Caki2 (cell line): ENCODE results near the gene UNC5B. TPM values are rescaled to one million over a fixed set of nuclear protein-coding genes. Genes with fewer than 3 reads are reported as not detected.
A peak's percentile ranks its signal among the peaks of the same experiment; 100 is the strongest.
"Not testable (repeated sequence)": the region's sequence is repeated elsewhere in the genome, so short reads cannot be mapped to it uniquely, and the experiment has no call there.

Source experiments
- DNase-seq: peaks from one replicate; pipeline ENCODE4 v3.0.0-alpha.2; 2015; ENCODE audit warnings: low read depth
- in situ Hi-C: cut with HindIII; loops from 2 replicates; pipeline ENCODE4 v1.10.0; 2016; ENCODE audit warnings: low sequenced_read_pairs, low pct_unique_long_range_greater_than_20kb, mixed read lengths
- total RNA-seq: library from RNA; depleted of rRNA; stranded (reverse); fragments of >200 nt; shearing (Covaris generic); gene quantifications from 2 replicates; pipeline ENCODE4 v1.2.3, GENCODE V29; 2014; ENCODE audit warnings: low replicate concordance

UNC5B gene
- total RNA-seq, 1 experiment from 2014 or later, result not detected

DNA sequence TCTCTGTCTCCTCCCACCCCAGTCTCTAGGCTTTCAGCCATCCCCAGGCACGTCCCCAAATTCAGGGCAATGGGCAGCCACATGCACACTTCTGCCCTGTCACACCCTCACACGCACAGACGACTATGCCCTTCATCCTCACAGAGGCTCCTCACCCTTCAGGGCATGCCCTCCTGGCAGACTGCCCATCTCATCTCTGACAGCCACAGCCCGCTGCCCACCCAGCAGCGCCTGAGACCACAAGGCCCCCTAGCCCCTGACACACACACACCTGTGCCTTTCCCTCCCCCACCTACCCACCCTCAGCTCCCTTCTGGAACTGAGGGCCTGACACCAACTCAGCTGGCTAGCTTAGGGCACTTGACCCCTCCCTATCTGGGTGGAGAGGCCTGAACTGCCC is 83.7 kb downstream of the UNC5B start:
- in situ Hi-C loops, result no loop called here
- DNase-seq, result no peak

DNA sequence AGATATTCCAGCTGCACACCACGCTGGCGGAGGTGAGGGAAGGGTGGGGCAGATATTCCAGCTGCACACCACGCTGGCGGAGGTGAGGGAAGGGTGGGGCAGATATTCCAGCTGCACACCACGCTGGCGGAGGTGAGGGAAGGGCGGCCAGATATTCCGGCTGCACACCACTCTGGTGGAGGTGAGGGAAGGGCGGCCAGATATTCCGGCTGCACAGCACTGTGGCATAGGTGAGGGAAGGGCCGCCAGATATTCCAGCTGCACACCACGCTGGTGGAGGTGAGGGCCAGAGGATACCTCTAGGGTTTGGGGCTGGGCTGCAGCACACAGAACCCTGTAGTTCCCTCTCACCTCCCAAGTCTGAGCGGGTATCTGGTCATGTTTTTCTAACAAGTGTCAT is 84.4 kb downstream of the UNC5B start:
- in situ Hi-C loops, DNase-seq: not testable (repeated sequence)

DNA sequence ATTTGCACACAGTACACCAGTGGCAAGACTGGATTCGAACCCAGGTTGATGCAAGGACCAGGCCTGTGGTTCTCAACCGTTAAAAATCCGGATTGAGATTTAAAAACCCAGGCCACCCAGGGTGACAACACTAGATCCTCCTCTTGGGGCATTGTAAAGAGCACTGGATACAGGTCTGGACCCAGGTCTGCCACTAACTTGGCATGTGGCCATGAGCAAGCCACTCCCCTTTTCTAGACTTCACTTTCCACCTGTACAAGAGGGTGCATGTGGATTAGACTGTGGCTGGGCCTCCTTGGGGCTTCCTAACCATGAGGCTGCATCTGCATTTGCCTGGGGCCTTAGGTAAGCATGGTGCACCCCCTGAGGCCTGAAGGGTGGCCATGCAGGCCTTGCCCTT is 85.0 kb downstream of the UNC5B start:
- in situ Hi-C loops, result no loop called here
- DNase-seq, result no peak

DNA sequence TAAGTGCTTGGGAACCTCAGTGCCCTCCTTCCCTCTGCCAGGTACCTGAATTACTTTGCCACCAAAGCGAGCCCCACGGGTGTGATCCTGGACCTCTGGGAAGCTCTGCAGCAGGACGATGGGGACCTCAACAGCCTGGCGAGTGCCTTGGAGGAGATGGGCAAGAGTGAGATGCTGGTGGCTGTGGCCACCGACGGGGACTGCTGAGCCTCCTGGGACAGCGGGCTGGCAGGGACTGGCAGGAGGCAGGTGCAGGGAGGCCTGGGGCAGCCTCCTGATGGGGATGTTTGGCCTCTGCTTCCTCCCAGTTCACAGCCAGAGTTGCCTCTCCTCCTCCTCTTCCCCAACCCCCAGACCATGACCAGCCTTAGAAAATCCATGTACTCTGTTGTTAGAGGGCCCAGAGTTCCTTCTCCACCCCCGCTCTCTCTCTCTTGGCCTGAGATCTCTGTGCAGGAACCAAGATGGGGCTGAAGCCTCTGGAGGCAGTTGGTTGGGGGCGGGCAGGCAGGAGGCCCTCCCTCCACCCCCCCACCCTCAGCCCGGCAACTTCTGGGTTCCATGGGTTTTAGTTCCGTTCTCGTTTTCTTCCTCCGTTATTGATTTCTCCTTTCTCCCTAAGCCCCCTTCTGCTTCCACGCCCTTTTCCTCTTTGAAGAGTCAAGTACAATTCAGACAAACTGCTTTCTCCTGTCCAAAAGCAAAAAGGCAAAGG is 86.9 kb downstream of the UNC5B start:
- in situ Hi-C loops, result no loop called here

DNA sequence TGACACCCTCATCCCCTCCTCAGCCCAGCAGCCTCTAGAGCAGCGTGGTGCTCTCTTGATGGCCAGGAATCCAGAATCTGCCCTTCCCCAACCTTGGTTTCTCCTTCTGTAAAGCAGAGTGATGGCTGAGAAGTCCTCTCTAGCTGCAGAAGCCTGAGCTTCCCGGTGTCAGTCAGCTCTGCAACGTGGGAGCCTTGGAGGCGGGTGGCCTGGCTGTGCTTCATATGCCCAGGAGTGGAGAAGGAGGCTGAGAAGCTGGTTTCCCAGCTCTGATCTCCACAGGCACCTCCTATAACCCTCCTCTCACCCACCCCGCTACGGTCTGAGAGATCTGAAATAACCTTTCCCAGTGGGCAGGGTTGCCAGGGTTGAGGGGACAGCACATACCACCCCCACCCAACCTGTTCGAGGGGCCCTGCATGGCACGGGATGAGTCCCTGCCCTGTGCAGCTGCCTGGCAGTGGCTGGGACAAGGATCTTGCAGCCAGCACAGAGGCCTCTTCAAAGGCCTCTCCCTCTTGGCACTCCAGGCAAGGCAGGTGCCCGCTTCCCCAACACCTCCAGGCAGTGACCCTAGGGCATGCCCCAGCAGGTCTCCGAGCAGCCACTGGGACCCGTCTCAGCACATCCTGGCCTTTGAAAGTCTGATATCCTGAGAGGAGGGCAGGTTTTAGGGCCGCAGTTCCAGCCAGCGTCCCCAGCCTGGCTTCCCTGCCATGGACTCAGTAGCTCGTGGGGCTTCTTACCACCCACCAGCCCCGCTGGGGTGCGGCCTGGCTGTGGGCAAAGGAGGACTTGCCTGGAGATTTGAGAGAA is 88.4 kb downstream of the UNC5B start:
- no peak for DNase-seq
- in situ Hi-C loops, result no loop called here

More for the DNA sequence above, 86.9 kb downstream of the UNC5B start:
- no peak for DNase-seq

DNA sequence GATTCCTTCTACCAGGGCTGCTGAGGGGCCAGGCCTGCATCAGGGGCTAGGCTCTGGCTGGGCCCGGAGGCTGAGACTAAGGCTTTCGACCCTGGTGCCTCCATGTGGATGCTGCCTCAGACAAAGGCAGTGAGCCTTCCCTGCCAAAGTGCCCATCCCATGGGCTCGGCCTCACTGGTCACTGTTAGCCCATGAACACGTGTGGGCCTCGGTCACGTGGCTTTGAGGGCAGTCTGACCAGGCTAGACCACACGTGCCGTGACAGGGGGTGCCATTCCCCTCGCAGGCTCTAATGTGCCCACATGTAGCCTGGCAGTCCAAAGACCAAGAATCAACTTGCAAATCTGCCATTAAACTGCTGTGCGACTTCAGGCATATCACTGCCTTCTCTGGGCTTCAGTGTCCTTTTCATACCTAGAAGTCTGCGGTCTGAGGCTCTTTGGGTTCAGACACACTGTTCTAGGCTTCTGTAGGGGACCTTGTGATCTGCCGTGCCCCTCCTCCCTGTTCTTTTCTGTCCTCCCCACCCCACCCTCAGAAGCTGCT is 89.1 kb downstream of the UNC5B start:
- no peak for DNase-seq
- in situ Hi-C loops, result no loop called here

DNA sequence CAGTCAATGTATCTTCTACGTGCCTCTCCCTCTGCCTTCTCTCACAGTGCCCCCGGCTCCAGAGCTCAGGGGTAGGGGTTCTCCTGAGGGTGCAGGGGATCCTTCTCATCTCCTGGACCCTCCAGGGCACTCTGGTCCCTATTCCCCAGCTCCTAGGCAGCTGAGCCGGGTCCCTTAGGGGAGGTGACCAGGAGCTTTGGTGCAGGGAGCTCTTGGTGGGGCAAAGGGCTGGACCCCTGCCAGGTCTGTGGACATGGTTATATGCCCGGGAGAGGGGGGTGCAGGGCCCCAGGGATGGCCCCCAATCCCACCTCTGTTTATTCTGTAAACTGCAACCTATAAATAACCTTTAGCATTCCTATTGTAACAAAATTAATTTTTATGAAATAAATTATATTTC is 90.1 kb downstream of the UNC5B start:
- in situ Hi-C loops, result no loop called here

DNA sequence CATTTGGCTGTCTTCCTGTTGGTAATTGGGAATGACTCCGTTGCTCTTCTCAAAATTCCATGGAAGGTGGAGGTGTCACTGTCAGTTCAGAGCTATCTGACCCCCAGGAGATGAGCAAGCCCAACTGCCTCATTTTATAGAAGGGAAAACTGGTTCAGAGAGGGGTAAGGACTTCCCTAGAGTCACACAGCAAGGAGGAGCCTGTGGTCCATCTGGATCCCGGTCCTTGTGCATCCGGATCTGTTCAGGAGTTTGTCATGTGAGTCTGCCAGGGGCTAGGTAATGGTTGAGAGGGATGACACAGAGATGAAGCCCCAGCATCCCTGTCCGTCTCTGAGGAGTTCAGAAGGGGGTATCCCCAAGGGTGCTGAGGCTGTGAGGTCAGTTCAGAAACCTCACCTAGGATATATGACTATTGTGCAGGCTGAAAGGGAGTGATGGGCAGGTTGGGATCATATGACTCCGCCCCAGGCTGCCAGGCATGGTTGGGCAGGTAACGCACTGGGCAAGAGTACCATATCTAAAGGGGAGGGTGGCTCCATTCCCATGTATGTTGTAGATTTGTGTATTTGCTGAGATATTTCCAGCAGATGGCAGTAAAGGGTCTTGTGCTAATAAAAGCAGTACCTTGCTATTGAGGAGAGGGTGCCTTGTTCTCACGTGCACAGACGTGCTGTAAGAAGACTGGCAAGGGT is 90.7 kb downstream of the UNC5B start:
- in situ Hi-C loops, result no loop called here
- peak; percentile 44 for DNase-seq

More for the DNA sequence above, 90.1 kb downstream of the UNC5B start:
- no peak for DNase-seq

DNA sequence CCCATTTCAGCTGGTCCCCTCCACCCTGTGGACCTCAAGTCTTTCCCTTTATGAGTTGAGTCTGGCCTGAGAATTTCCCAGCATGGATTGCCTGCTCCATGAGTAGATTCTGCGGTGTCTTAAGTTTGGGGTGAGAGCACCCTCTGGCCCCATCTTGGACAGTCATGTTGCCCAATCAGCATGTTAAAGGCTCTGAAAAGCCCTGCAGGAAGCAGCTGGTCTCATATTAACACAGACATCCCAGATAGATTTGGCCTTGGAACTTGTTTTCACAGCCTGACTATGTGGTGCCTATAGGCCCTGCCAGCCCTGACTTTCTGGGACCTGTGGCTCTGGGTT is 91.2 kb downstream of the UNC5B start:
- DNase-seq, result no peak
- in situ Hi-C loops, result no loop called here

DNA sequence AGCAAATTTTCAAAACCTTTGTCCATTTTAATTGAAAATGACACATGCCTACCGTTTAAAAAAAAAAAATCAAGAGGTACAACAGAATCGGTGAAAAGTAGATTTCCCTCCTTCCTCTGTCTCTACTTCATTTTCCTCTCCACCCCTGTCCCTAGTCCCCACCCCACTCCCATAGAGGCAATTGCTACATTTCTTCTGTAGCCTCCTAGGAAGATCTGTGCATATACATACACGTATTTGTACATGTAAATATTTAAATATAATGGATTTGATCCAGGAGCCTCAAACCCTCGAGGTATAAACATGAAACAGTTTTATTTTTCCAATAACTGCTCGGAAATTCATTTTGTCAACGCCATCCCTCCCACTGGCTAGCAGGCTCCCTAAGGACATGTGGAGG is 92.5 kb downstream of the UNC5B start:
- in situ Hi-C loops, result no loop called here
- no peak for DNase-seq

DNA sequence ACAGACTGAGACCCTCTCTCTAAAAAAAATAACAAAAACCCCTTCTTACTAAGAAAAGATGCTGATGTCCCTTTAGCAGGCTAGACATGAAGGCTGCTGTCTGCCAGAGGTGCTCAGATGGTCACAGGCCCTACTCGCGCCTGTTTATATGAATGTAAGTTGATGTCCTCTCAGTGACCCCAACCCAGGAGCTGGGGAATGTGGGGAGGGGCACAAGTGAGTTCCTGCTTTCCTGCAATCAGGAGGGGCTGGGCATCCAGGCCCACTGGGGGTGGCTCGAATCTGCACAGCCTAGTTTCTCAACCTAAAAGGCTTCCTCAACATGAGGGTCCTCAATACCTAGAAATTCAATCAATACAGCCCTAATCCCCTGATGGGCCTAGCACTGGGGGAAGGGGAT is 94.6 kb downstream of the UNC5B start:
- no peak for DNase-seq
- in situ Hi-C loops, result no loop called here

DNA sequence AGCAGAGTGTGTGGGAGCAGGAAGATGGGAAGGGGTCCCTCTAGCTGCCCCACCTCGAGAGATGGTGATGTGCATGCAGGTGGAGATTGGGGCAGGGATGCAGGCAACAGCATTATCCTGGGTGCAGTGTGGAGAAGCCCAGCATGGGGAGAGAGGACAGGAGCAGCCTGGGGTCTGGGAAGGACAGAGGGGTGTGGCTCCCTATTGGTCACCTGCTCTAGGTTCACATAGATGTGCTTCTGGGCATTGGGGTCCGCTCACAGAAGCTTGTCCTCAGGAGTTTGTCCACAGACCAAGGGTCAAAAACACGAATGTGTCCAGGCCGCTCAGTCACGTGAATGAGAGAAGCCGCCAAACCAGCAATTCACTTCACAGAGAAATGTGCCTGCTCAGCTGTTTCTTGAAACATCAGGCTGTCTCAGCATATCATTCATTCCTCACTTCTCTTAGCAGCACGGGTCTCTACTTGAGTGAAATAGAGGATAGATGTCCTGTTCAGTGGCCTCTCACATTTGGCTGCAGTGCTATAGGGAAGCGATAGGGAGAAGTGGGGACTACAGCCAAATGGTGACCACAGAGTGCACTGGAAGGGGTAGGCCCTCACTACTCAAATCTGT is 95.2 kb downstream of the UNC5B start:
- in situ Hi-C loops, result no loop called here

DNA sequence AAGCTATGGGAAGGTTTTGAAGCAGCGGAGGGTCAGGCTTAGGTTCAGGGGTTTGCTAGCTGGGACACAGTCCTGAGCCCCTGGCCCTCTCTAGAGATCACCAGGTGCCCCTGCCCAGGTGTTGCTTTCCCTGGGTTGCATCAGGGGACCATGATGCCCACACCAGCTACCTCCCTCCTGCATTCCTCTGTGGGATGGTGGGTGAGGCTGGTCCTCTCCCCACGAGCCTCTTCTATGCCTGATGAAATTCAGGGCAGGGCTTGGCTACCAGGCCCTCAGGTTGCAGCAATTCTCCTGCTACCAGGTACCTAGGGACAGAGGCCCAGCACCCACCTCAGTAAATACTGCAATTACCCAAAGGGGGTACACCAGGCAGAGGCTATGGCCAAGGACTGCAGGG is 95.9 kb downstream of the UNC5B start:
- in situ Hi-C loops, result no loop called here
- DNase-seq, result no peak

More for the DNA sequence above, 95.2 kb downstream of the UNC5B start:
- DNase-seq, result no peak

DNA sequence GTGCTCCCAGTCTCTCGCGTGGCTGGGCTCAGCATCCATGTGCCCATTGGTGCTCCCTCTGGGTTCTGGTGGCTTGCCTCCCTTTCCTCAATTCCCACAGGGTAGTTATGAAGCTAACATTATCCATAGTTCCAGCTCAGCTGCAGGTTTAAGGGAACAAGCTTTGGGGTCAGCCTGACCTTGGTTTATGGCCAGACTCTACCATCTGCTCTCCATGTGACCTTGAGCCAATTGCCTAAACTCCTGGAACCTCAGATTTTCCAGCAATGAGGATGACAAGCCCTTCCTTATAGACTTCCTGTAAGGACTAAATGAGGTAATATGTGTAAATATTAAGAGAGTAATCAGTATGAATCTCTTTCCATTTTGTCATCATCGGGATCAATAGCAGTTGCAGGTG is 96.6 kb downstream of the UNC5B start:
- in situ Hi-C loops, result no loop called here
- DNase-seq, result no peak

DNA sequence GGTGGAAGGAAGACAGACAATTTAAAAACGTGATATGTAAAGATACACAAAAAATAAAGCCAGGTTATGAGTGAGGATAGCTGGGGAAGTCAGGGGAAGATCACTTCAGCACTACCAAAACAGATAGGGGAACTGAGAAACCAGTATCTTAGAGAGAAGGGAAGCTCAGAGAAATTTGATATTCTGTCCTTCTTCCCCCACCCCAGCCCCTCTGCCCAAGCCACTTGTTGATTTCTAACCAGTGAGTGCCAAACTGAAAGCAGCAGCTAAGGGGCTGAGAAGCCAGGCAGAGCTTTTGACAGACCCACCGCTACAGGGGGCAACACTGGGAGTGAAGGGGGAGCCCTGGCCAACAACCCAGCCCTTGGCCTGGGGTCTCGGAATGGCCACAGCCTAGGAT is 97.5 kb downstream of the UNC5B start:
- in situ Hi-C loops, result no loop called here
- DNase-seq, result no peak

DNA sequence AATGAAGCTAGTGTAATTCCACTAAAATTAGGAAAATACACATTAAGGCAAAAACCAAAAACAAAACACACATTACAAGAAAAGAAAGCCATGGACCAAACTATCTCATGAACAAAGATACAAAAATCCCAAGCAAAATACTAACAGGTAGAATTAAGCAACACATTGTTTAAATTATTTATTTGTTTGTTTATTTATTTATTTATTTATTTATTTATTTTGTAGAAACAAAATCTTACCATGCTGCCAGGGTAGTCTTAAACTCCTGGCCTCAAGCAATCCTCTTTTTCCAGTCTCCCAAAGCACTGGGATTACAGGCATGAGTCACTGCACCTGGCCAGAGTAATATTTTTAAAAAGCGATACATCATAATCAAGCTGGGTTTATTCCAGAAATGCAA is 99.8 kb downstream of the UNC5B start:
- in situ Hi-C loops, result no loop called here
- DNase-seq, result no peak

DNA sequence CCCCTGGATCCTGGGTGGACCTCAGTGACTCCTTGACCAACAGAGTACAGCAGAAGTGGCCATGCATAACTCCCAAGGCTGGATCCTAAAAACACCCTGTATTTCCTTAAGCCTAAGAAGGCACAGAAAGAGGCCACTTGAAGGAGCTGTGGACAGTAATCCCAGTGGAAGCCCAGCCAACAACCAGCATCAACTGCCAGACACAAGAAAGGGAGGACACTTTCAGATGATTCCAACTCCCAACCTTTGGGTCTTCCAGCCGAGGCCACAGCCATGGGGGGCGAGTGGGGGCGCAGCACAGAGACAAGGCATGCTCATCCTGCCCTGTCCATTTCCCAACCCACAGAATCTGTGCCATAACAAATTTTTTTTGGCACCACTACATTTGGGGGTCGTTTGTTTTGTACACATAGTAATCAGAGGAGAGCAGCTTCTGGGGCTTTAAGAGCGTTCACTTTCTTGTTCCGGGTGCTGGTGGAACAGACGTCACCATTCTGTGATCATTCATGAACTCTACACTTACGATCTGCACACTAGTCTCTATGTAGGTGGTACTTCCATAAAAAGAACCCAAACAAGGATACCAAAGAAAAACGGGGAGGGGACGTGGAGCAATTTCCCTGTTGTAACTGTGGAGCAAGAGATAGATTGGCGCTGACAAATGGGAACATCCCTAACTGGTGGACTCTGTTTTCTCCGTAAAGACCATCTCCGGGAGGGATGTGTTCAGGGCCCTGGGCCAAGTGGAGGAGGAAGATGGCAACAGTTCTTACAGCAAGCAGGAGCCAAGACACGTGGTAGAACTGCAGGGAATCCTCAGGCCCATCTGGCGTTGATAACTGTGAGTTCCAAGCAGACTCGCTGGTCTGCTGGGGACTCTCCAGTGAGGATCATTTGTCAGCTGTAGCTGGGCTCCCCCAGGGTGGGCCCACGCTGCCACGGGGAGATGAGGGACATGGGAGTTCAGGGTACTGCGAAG is 100.7 kb downstream of the UNC5B start:
- in situ Hi-C loops, result no loop called here

More for the DNA sequence above, 100.7 kb downstream of the UNC5B start:
- no peak for DNase-seq
